Ishikawa (cell line): ENCODE measurements around the gene CEP135.

Experiments
- CEBPB ChIP-seq: IDR thresholded peaks from 2 replicates; pipeline ENCODE4 v1.6.1; 2012
- CREB1 ChIP-seq: IDR thresholded peaks from 2 replicates; pipeline ENCODE4 v1.6.1; 2012; ENCODE audit warnings: low read depth
- EGR1 ChIP-seq: IDR thresholded peaks from 2 replicates; pipeline ENCODE4 v1.6.1; 2012
- EP300 ChIP-seq: IDR thresholded peaks from 2 replicates; pipeline ENCODE4 v1.6.1; 2012; ENCODE audit warnings: borderline replicate concordance
- FOXM1 ChIP-seq: IDR thresholded peaks from 2 replicates; pipeline ENCODE4 v1.6.1; 2012; ENCODE audit warnings: low read depth, borderline replicate concordance
- MAX ChIP-seq: IDR thresholded peaks from 2 replicates; pipeline ENCODE4 v1.6.1; 2012
- NFIC ChIP-seq: IDR thresholded peaks from 2 replicates; pipeline ENCODE4 v1.6.1; 2012
- RAD21 ChIP-seq: IDR thresholded peaks from 2 replicates; pipeline ENCODE4 v1.6.1; 2012; ENCODE audit warnings: low read depth
- REST ChIP-seq: IDR thresholded peaks from 2 replicates; pipeline ENCODE4 v1.6.1; 2012; ENCODE audit warnings: low read depth, mild to moderate bottlenecking
- TAF1 ChIP-seq: IDR thresholded peaks from 2 replicates; pipeline ENCODE4 v1.6.1; 2012; ENCODE audit warnings: low read depth, mild to moderate bottlenecking
- TCF12 ChIP-seq: IDR thresholded peaks from 2 replicates; pipeline ENCODE4 v1.6.1; 2012; ENCODE audit warnings: low read depth
- TEAD4 ChIP-seq: IDR thresholded peaks from 2 replicates; pipeline ENCODE4 v1.6.1; 2012
- YY1 ChIP-seq: IDR thresholded peaks from 2 replicates; pipeline ENCODE4 v1.6.1; 2012; ENCODE audit warnings: low read depth
- ZBTB7A ChIP-seq: IDR thresholded peaks from 2 replicates; pipeline ENCODE4 v1.6.1; 2012; ENCODE audit warnings: low read depth

DNA sequence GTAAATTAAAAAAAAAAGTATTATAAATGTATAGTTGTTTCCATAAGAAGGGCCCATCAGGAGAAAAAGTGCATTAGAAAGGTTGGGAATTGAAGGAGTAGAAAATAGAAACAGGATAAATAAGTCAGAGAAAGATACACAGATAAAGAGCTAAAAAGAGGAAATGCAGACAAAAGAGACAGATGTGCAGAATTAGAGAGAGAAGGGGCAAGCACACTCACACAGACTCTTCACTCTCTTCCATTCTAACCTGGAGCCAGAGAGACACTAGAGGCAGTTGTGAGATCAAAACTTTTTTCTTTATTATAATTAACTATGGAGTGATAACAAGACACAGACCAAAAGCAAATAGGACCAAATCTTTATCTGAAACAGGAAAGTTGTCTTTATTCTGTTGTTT, 134.1 kb downstream of the CEP135 start:
- no peak for TF ChIP-seq MAX
- no peak for TF ChIP-seq TEAD4
- TF ChIP-seq RAD21 = no peak
- no peak for TF ChIP-seq ZBTB7A
- TF ChIP-seq TAF1 = no peak
- TF ChIP-seq YY1 = no peak
- TF ChIP-seq EP300 = no peak
- no peak for TF ChIP-seq TCF12
- no peak for TF ChIP-seq NFIC
- TF ChIP-seq FOXM1 = no peak
- no peak for TF ChIP-seq EGR1
- no peak for TF ChIP-seq REST
- no peak for TF ChIP-seq CREB1
- no peak for TF ChIP-seq CEBPB
